HEK293 (cell line): ENCODE measurements around the gene NUFIP1.

Experiments
- CTCF ChIA-PET: fragments of 350-600 bp; formaldehyde crosslinking; extraction: SDS; loops from one replicate; lab custom pipeline; 2021; ENCODE audit warnings: antibody characterized with exemption; lab: Yijun Ruan, JAX
- POLR2A ChIA-PET: fragments of 300-600 bp; formaldehyde crosslinking; extraction: SDS; loops from one replicate; lab custom pipeline; 2020; ENCODE audit warnings: antibody characterized with exemption, inconsistent platforms; lab: Yijun Ruan, JAX
- H3K27ac ChIP-seq: fragments of 200-500 bp; sonication (Bioruptor generic); 2 replicates; pipeline ENCODE4 v1.5.1; 2014; ENCODE audit warnings: low read depth, low read length, control low read depth, inconsistent platforms; ENCODE audit errors: extremely low read depth
- H3K36me3 ChIP-seq, 2 experiments: fragments of 200-500 bp in 1 of 2; sonication (Bioruptor generic) in 1 of 2; 1 replicate in 1 of 2; 2 replicates in 1 of 2; pipeline ENCODE4 v1.5.1; 2014 to 2017; ENCODE audit warnings: inconsistent platforms in 2 of 2, low read length in 2 of 2; ENCODE audit not compliant: control insufficient read depth in 2 of 2, insufficient read depth in 1 of 2
- H3K4me1 ChIP-seq: fragments of 200-500 bp; sonication (Bioruptor generic); 2 replicates; pipeline ENCODE4 v1.5.1; 2014; ENCODE audit warnings: mild to moderate bottlenecking, low read length, inconsistent platforms; ENCODE audit not compliant: control insufficient read depth, insufficient read depth
- H3K4me3 ChIP-seq: 2 replicates; pipeline ENCODE4 v1.5.1; 2011; ENCODE audit warnings: low read depth, mild to moderate bottlenecking, control low read depth, low read length, moderate library complexity
- H3K9me3 ChIP-seq: fragments of 200-500 bp; sonication (Bioruptor generic); 2 replicates; pipeline ENCODE4 v1.5.1; 2014; ENCODE audit warnings: low read depth, low read length, inconsistent platforms; ENCODE audit not compliant: control insufficient read depth, insufficient read depth
- FEZF1 ChIP-seq: fragments of 450-650 bp; formaldehyde crosslinking; IDR thresholded peaks from 2 replicates; pipeline ENCODE4 v1.5.1; 2016; ENCODE audit warnings: missing biosample characterization, missing genetic modification characterization
- RBAK ChIP-seq: fragments of 450-650 bp; formaldehyde crosslinking; IDR thresholded peaks from 2 replicates; pipeline ENCODE4 v1.5.1; 2016; ENCODE audit warnings: missing biosample characterization, missing genetic modification characterization
- SCRT1 ChIP-seq: fragments of 450-650 bp; formaldehyde crosslinking; IDR thresholded peaks from 2 replicates; pipeline ENCODE4 v1.5.1; 2016; ENCODE audit warnings: missing biosample characterization, missing genetic modification characterization, borderline replicate concordance
- ZBTB10 ChIP-seq: fragments of 450-650 bp; formaldehyde crosslinking; IDR thresholded peaks from 2 replicates; pipeline ENCODE4 v1.5.1; 2016; ENCODE audit warnings: missing biosample characterization, missing genetic modification characterization
- ZBTB48 ChIP-seq: fragments of 450-650 bp; formaldehyde crosslinking; IDR thresholded peaks from 2 replicates; pipeline ENCODE4 v1.5.1; 2016; ENCODE audit warnings: missing biosample characterization, missing genetic modification characterization
- ZFP41 ChIP-seq: fragments of 450-650 bp; formaldehyde crosslinking; IDR thresholded peaks from 2 replicates; pipeline ENCODE4 v1.5.1; 2016; ENCODE audit warnings: missing biosample characterization, missing genetic modification characterization, borderline replicate concordance
- ZNF146 ChIP-seq: fragments of 450-650 bp; formaldehyde crosslinking; IDR thresholded peaks from 2 replicates; pipeline ENCODE4 v1.5.1; 2016; ENCODE audit warnings: missing biosample characterization, missing genetic modification characterization
- ZNF175 ChIP-seq: fragments of 450-650 bp; formaldehyde crosslinking; IDR thresholded peaks from 2 replicates; pipeline ENCODE4 v1.5.1; 2016; ENCODE audit warnings: missing biosample characterization, missing genetic modification characterization
- ZNF19 ChIP-seq: fragments of 450-650 bp; formaldehyde crosslinking; IDR thresholded peaks from 2 replicates; pipeline ENCODE4; 2016; ENCODE audit warnings: missing biosample characterization, missing genetic modification characterization, low read depth
- ZNF2 ChIP-seq: fragments of 450-650 bp; formaldehyde crosslinking; IDR thresholded peaks from 2 replicates; pipeline ENCODE4 v1.5.1; 2016; ENCODE audit warnings: missing biosample characterization, missing genetic modification characterization
- ZNF211 ChIP-seq: fragments of 450-650 bp; formaldehyde crosslinking; IDR thresholded peaks from 2 replicates; pipeline ENCODE4 v1.5.1; 2016; ENCODE audit warnings: low read depth, missing biosample characterization, missing genetic modification characterization
- ZNF223 ChIP-seq: fragments of 450-650 bp; formaldehyde crosslinking; IDR thresholded peaks from 2 replicates; pipeline ENCODE4 v1.5.1; 2016; ENCODE audit warnings: missing biosample characterization, missing genetic modification characterization
- ZNF26 ChIP-seq: fragments of 450-650 bp; formaldehyde crosslinking; IDR thresholded peaks from 2 replicates; pipeline ENCODE4 v1.5.1; 2016; ENCODE audit warnings: missing biosample characterization, missing genetic modification characterization
- ZNF501 ChIP-seq: fragments of 450-650 bp; formaldehyde crosslinking; IDR thresholded peaks from 2 replicates; pipeline ENCODE4 v1.5.1; 2016; ENCODE audit warnings: missing biosample characterization, missing genetic modification characterization
- ZNF544 ChIP-seq: fragments of 450-650 bp; formaldehyde crosslinking; IDR thresholded peaks from 2 replicates; pipeline ENCODE4 v1.5.0; 2017; ENCODE audit warnings: missing biosample characterization, missing genetic modification characterization
- ZNF548 ChIP-seq: fragments of 450-650 bp; formaldehyde crosslinking; IDR thresholded peaks from 2 replicates; pipeline ENCODE4 v1.5.1; 2016; ENCODE audit warnings: missing biosample characterization, missing genetic modification characterization
- ZNF558 ChIP-seq: fragments of 450-650 bp; formaldehyde crosslinking; IDR thresholded peaks from 2 replicates; pipeline ENCODE4 v1.5.1; 2016; ENCODE audit warnings: missing biosample characterization, missing genetic modification characterization
- ZNF560 ChIP-seq: fragments of 450-650 bp; formaldehyde crosslinking; IDR thresholded peaks from 2 replicates; pipeline ENCODE4 v1.5.1; 2017; ENCODE audit warnings: missing biosample characterization, missing genetic modification characterization, borderline replicate concordance
- ZNF610 ChIP-seq: fragments of 450-650 bp; formaldehyde crosslinking; IDR thresholded peaks from 2 replicates; pipeline ENCODE4 v1.5.1; 2016; ENCODE audit warnings: missing biosample characterization, missing genetic modification characterization, borderline replicate concordance
- ZNF624 ChIP-seq: fragments of 450-650 bp; formaldehyde crosslinking; IDR thresholded peaks from 2 replicates; pipeline ENCODE4 v1.5.1; 2017; ENCODE audit warnings: missing biosample characterization, missing genetic modification characterization
- ZNF654 ChIP-seq: fragments of 450-650 bp; formaldehyde crosslinking; IDR thresholded peaks from 2 replicates; pipeline ENCODE4 v1.5.1; 2016; ENCODE audit warnings: low read depth, missing biosample characterization, missing genetic modification characterization
- ZNF791 ChIP-seq: fragments of 450-650 bp; formaldehyde crosslinking; IDR thresholded peaks from 2 replicates; pipeline ENCODE4 v1.5.1; 2016; ENCODE audit warnings: missing biosample characterization, missing genetic modification characterization
- ZNF843 ChIP-seq: fragments of 450-650 bp; formaldehyde crosslinking; IDR thresholded peaks from 2 replicates; pipeline ENCODE4 v1.5.1; 2016; ENCODE audit warnings: missing biosample characterization, missing genetic modification characterization
- ZXDB ChIP-seq: fragments of 450-650 bp; formaldehyde crosslinking; IDR thresholded peaks from 2 replicates; pipeline ENCODE4 v1.5.1; 2016; ENCODE audit warnings: missing biosample characterization, missing genetic modification characterization
- TF ChIP-seq, protein P1 (sequence below): fragments of 450-650 bp; formaldehyde crosslinking; IDR thresholded peaks from 2 replicates; pipeline ENCODE4 v1.5.1; 2016; ENCODE audit warnings: missing biosample characterization, missing genetic modification characterization
- TF ChIP-seq, protein P2 (sequence below): fragments of 450-650 bp; formaldehyde crosslinking; IDR thresholded peaks from 2 replicates; pipeline ENCODE4 v1.5.1; 2017; ENCODE audit warnings: missing biosample characterization, missing genetic modification characterization
- TF ChIP-seq, protein P3 (sequence below): fragments of 450-650 bp; formaldehyde crosslinking; IDR thresholded peaks from 2 replicates; pipeline ENCODE4 v1.5.1; 2017; ENCODE audit warnings: missing biosample characterization, missing genetic modification characterization

The NUFIP1 gene

DNA sequence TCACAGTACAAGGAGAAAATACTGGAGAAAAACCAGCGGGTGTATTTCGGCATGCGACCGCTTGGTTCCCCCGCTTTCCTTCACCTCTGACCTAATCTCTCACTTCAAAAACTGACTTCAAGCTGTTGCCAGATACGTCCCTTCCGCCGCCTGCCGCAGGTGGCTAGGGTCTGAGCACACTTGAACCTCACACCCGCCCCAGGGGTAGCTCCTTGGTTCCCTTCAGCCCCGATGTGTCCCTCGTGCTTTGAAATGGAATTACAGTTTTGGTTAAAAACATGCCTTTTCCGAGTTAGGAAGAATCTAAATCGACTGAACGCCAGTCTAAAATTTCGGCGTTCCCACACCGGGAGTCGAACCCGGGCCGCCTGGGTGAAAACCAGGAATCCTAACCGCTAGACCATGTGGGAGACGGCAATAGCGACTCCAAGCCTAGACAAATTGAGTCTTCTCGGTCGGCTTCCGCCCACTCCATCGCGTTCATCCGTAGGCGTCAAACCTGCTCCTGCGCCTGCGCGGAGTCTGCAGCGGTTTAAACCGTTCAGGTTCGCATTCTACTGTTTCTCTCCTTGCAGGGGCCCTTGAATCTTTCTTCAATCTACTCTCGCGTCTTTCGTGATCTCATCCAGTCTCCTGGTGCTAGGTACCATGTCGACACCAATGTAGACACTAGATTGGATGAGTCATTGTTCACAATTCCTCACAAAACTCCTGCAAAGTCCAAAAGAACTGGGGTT, 71.5 kb downstream of the NUFIP1 start:
- ChIA-PET CTCF (interaction anchor here (0.6 to 2.0 kb wide), 4 partner anchors 27 to 435 kb away, joined by 3 to 9 read pairs (median 3); no protein-coding TSS in a partner anchor), POLR2A (no interaction called here)
- H3K4me1 ChIP-seq = peaks cover 2% of the 10 kb centered on the region
- no peaks in the 10 kb centered on the region for H3K9me3 ChIP-seq
- H3K36me3 ChIP-seq = no peaks in the 10 kb centered on the region
- H3K4me3 ChIP-seq = peak overlapping the region; percentile 58
- peak overlapping the region; percentile 91 for H3K27ac ChIP-seq
- TF ChIP-seq, protein P1, sequence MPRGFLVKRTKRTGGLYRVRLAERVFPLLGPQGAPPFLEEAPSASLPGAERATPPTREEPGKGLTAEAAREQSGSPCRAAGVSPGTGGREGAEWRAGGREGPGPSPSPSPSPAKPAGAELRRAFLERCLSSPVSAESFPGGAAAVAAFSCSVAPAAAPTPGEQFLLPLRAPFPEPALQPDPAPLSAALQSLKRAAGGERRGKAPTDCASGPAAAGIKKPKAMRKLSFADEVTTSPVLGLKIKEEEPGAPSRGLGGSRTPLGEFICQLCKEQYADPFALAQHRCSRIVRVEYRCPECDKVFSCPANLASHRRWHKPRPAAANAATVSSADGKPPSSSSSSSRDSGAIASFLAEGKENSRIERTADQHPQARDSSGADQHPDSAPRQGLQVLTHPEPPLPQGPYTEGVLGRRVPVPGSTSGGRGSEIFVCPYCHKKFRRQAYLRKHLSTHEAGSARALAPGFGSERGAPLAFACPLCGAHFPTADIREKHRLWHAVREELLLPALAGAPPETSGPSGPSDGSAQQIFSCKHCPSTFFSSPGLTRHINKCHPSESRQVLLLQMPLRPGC (tag by site-specific recombination) = peak; percentile 80; the same call in 1 of the 2 replicates
- TF ChIP-seq FEZF1 (tag by site-specific recombination) = peak; percentile 16; the same call in 1 of the 2 replicates
- peak; percentile 39 for TF ChIP-seq ZNF146 (tag by site-specific recombination)
- TF ChIP-seq ZNF175 (tag by site-specific recombination) = no peak
- TF ChIP-seq ZNF560 (tag by site-specific recombination) = no peak
- TF ChIP-seq ZNF548 = no peak
- TF ChIP-seq ZNF558 (tag by site-specific recombination) = peak; percentile 90
- TF ChIP-seq ZNF624 (tag by site-specific recombination) = no peak
- TF ChIP-seq ZNF843 = no peak
- peak; percentile 91 for TF ChIP-seq ZBTB48 (tag by site-specific recombination)
- TF ChIP-seq ZNF610 (tag by site-specific recombination) = peak; percentile 63; the same call in 1 of the 2 replicates
- TF ChIP-seq, protein P2, sequence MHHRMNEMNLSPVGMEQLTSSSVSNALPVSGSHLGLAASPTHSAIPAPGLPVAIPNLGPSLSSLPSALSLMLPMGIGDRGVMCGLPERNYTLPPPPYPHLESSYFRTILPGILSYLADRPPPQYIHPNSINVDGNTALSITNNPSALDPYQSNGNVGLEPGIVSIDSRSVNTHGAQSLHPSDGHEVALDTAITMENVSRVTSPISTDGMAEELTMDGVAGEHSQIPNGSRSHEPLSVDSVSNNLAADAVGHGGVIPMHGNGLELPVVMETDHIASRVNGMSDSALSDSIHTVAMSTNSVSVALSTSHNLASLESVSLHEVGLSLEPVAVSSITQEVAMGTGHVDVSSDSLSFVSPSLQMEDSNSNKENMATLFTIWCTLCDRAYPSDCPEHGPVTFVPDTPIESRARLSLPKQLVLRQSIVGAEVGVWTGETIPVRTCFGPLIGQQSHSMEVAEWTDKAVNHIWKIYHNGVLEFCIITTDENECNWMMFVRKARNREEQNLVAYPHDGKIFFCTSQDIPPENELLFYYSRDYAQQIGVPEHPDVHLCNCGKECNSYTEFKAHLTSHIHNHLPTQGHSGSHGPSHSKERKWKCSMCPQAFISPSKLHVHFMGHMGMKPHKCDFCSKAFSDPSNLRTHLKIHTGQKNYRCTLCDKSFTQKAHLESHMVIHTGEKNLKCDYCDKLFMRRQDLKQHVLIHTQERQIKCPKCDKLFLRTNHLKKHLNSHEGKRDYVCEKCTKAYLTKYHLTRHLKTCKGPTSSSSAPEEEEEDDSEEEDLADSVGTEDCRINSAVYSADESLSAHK (tag by site-specific recombination) = peak; percentile 64
- no peak for TF ChIP-seq ZNF544 (tag by site-specific recombination)
- TF ChIP-seq ZNF19 (tag by site-specific recombination) = no peak
- TF ChIP-seq ZNF791 (tag by site-specific recombination) = no peak
- peak; percentile 84 for TF ChIP-seq SCRT1 (tag by site-specific recombination)
- TF ChIP-seq ZNF654 (tag by site-specific recombination) = no peak
- no peak; the same call in none of the 2 replicates for TF ChIP-seq ZNF2
- peak; percentile 95 for TF ChIP-seq ZNF501
- no peak for TF ChIP-seq ZNF26 (tag by site-specific recombination)
- TF ChIP-seq RBAK (tag by site-specific recombination) = no peak
- no peak for TF ChIP-seq ZBTB10
- peak; percentile 97 for TF ChIP-seq ZXDB
- TF ChIP-seq, protein P3, sequence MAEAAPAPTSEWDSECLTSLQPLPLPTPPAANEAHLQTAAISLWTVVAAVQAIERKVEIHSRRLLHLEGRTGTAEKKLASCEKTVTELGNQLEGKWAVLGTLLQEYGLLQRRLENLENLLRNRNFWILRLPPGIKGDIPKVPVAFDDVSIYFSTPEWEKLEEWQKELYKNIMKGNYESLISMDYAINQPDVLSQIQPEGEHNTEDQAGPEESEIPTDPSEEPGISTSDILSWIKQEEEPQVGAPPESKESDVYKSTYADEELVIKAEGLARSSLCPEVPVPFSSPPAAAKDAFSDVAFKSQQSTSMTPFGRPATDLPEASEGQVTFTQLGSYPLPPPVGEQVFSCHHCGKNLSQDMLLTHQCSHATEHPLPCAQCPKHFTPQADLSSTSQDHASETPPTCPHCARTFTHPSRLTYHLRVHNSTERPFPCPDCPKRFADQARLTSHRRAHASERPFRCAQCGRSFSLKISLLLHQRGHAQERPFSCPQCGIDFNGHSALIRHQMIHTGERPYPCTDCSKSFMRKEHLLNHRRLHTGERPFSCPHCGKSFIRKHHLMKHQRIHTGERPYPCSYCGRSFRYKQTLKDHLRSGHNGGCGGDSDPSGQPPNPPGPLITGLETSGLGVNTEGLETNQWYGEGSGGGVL (tag by site-specific recombination) = no peak
- no peak for TF ChIP-seq ZFP41 (tag by site-specific recombination)
- TF ChIP-seq ZNF223 (tag by site-specific recombination) = no peak
- no peak for TF ChIP-seq ZNF211 (tag by site-specific recombination)
